G401 (cell line): ENCODE results near the gene BLACAT1. TPM values are rescaled to one million over a fixed set of nuclear protein-coding genes. Genes with fewer than 3 reads are reported as not detected.
"Not testable (repeated sequence)": the region's sequence is repeated elsewhere in the genome, so short reads cannot be mapped to it uniquely, and the experiment has no call there.

Experiments
- DNase-seq: peaks from one replicate; pipeline ENCODE4 v3.0.0-alpha.2; 2015; ENCODE audit warnings: low spot score
- in situ Hi-C: cut with HindIII; loops from 2 replicates; pipeline ENCODE4 v1.10.0; 2016; ENCODE audit warnings: low sequenced_read_pairs, mixed read lengths
- total RNA-seq: library from RNA; depleted of rRNA; stranded (reverse); fragments of >200 nt; shearing (Covaris generic); gene quantifications from 2 replicates; pipeline ENCODE4 v1.2.3, GENCODE V29; 2014; rRNA removed

BLACAT1 gene
- total RNA-seq, 1 experiment from 2014 or later = 1.8 TPM

- in situ Hi-C loops = no loop called here
- DNase-seq = peak; percentile 63
Measured at GRCh38 chr1:205424901-205425600, 30.8 kb downstream of the BLACAT1 start.

GRCh38 chr1:205423814-205424399 is 31.9 kb downstream of the BLACAT1 start:
- in situ Hi-C loops = no loop called here
- DNase-seq = peak; percentile 19

DNA sequence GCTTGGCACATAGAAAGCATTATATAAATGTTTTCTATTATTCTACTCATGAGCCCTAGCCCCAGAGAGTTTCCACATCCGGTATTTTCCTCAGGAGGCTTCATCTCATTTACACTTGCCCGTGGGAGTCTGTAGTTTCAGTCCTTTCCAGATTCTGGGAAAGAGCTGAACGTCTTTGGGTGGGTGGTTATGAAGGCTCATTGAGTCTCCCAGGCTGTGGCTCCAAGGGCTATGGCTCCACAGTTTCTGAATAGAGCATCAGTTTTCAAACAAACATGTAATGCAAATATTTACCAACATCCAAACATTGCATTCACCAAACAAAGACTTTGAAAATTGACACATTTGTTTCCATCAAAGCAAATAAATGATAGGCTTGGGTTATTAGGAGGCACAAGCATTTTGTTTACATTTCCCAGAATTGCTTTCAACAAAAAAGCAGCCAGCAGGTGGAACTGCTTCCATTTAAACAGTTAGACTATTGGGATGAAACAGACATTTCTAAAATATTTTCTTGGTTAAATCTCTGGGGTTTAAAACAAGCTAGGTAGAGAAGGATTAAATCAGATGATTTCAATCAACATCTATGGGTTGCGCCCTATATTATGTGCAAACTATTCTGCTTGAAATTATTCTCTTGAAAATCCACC is 32.7 kb downstream of the BLACAT1 start:
- in situ Hi-C loops = no loop called here
- peak; percentile 62 for DNase-seq

- in situ Hi-C loops = no loop called here
- no peak for DNase-seq
Measured at GRCh38 chr1:205421798-205422197, 34.0 kb downstream of the BLACAT1 start, which contains the start of gene LEMD1. LEMD1 (minus strand) TSS chr1:205422056; CDS start chr1:205420536, 1,520 bp downstream.

- in situ Hi-C loops = no loop called here
- no peak for DNase-seq
Measured at GRCh38 chr1:205420938-205421337, 34.9 kb downstream of the BLACAT1 start.

DNA sequence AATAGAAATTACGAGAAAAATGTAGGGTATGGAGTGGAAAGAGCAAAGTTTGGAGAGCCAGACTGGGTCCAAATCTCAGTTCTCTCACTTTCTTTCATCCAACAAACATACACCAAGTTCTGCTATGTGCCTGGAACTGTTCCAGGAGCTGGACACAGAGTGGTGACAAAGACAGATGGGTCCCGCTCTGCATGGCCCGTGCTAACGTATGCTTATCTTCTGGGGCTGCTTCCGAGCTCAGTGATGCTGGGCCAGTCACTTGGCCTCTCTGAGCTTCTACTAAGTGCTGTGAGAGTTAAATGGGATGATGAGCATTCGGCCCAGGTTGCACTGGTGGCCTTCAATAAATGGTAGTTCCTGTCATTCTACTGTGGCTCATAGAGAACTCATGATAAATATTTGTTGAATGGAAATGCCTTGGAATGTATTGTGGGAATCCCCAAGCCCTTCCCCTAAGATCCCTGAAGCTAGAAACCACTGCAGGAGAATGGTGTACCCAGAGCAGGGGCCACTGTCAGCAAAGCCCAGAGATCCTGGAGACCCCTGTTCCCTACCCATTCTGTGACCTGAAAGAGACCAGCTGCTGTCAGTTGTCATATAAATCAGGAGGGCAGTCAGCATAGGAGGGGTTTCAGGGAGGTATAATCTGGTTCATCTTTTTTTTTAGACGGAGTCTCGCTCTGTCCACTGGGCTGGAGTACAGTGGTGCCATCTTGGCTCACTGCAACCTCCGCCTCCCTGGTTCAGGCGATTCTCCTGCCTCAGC is 37.8 kb downstream of the BLACAT1 start:
- DNase-seq = peak; percentile 56
- in situ Hi-C loops = no loop called here

DNA sequence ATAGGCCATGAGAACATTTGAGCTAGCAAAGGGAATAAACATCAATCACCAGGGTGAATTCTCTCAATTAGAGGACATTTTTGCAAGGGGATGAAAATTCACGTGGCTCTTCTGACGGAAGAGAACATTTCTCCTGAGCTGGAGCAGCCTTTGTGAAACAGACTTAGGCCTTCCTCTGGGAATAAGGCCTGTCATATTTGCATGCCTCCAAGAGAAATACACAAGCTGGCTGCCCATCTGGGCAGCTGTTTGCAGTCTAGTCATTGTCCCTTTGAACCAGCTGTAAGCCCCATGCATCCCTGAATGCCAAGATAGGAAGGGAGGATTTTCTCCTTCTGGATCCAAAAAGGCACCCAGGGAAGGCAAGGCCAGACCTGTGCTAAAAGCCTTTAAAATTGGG is 39.5 kb downstream of the BLACAT1 start:
- no peak for DNase-seq
- in situ Hi-C loops = no loop called here

DNA sequence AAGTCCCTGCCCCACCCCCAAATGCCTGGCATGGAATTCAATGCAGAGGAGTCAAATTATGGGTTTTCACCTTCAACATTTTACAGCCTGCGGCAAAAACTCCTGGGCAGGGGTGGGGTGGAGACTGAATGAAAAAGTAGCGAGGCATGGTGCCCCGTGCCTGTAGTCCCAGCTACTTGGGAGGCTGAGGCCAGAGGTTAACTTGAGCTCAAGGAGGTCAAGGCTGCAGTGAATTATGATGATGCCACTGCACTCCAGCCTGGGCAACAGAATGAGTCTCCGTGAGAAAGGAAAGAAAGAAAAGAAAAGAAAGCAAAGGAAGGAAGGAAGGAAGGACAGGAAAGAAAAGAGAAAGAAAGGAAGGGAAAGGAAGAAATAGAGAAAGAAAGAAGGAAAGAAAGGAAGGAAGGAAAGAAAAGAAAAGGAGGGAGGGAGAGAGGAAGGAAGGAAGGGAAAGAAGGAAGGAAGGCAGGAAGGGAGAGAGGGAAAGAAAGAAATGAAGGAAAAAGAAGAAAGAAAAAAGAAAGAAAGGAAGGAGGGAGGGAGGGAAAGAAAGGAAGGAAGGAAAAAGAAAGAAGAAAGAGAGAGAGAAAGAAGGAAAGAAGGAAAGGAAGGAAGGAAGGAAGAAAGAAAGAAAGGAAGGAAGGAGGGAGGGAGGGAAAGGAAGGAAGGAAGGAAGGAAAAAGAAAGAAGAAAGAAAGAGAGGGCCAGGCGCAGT is 45.1 kb downstream of the BLACAT1 start:
- DNase-seq = no peak
- in situ Hi-C loops = no loop called here

- in situ Hi-C loops = no loop called here
Measured at GRCh38 chr1:205407970-205408369, 47.9 kb downstream of the BLACAT1 start.

DNA sequence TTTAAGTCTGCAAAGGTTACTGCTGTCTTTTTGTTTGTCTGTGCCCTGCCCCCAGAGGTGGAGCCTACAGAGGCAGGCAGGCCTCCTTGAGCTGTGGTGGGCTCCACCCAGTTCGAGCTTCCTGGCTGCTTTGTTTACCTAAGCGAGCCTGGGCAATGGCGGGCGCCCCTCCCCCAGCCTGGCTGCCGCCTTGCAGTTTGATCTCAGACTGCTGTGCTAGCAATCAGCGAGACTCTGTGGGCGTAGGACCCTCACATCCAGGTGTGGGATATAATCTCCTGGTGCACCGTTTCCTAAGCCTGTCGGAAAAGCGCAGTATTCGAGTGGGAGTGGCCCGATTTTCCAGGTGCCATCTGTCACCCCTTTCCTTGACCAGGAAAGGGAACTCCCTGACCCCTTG is 49.6 kb downstream of the BLACAT1 start:
- in situ Hi-C loops = not testable (repeated sequence)

More at GRCh38 chr1:205407970-205408369, 47.9 kb downstream of the BLACAT1 start:
- no peak for DNase-seq

More for the DNA sequence above, 49.6 kb downstream of the BLACAT1 start:
- DNase-seq = not testable (repeated sequence)

Other genes starting within 250 kb of the BLACAT1 start
- gene DSTYK, start 244.3 kb downstream of the BLACAT1 start, total RNA-seq = 5.5 and 8.6 TPM in 2 replicates
- 5.4 and 6.2 TPM in 2 replicates for gene TMCC2, start 228.1 kb downstream of the BLACAT1 start, total RNA-seq
- 6.3 and 8.3 TPM in 2 replicates for gene NUAK2, start 134.3 kb downstream of the BLACAT1 start, total RNA-seq
- 1.3 and 2.8 TPM in 2 replicates for gene KLHDC8A, start 99.1 kb downstream of the BLACAT1 start, total RNA-seq
- 13.2 and 15.0 TPM in 2 replicates for gene LEMD1, start 34.0 kb downstream of the BLACAT1 start, total RNA-seq
- gene CDK18, start 48.6 kb upstream of the BLACAT1 start, total RNA-seq = 4.0 and 6.6 TPM in 2 replicates
- gene ELK4, start 176.0 kb upstream of the BLACAT1 start, total RNA-seq = 4.6 and 5.1 TPM in 2 replicates
- 4.4 and 5.4 TPM in 2 replicates for gene SLC45A3, start 224.5 kb upstream of the BLACAT1 start, total RNA-seq